Measurements from ENCODE around the gene CPSF2. TPM values are rescaled to one million over a fixed set of nuclear protein-coding genes. Genes with fewer than 3 reads are reported as not detected.

Gene CPSF2
- total RNA-seq, 2 experiments from 2014 or later, result 40.0 to 91.9 TPM

GRCh38 chr14:92198804-92199203, 77.0 kb downstream of the CPSF2 start:
- no peaks in the 10 kb centered on the region for H4K20me1 ChIP-seq (ENCODE audit: insufficient read depth, low read length)
- no peak overlapping the region for H3K4me2 ChIP-seq (ENCODE audit: low read length)
- BruUV-seq (replicated peaks), result no TSS peak
- H2AFZ ChIP-seq (ENCODE audit: low read length), result no peak overlapping the region
- ChIA-PET POLR2A (no interaction called here), CTCF (ENCODE audit: unreplicated experiment) (no interaction called here)
- H3K79me2 ChIP-seq (ENCODE audit: insufficient read depth, low read depth, low read length), result no peaks in the 10 kb centered on the region
- DNase-seq (ENCODE audit: low spot score), result no peak
- no peaks in the 10 kb centered on the region for H3K4me1 ChIP-seq (ENCODE audit: insufficient read depth, low read length, poor library complexity, severe bottlenecking)
- no peak overlapping the region for H3K27ac ChIP-seq (ENCODE audit: low read depth, low read length, poor library complexity, severe bottlenecking)
- intact Hi-C loops (cut with micrococcal nuclease; ENCODE audit: unreplicated experiment), result no loop called here
- H3K36me3 ChIP-seq (ENCODE audit: insufficient read depth, low read length), result no peaks in the 10 kb centered on the region
- no peak overlapping the region for H3K4me3 ChIP-seq (ENCODE audit: low read depth, low read length, poor library complexity, severe bottlenecking)
- no peak for TF ChIP-seq EZH2phosphoT487 (IDR thresholded peaks at IDR 0.05; ENCODE audit: borderline replicate concordance, low read depth, low read length)
- TF ChIP-seq CTCF (conservative IDR thresholded peaks at IDR 0.05; ENCODE audit: low read length), result no peak
- no peaks in the 10 kb centered on the region for H3K9me2 ChIP-seq (ENCODE audit: insufficient read depth, low read length)
- no peaks in the 10 kb centered on the region for H3K9me3 ChIP-seq (ENCODE audit: low read length)

GRCh38 chr14:92199763-92200162, 78.0 kb downstream of the CPSF2 start:
- H3K9me3 ChIP-seq (ENCODE audit: low read length), result no peaks in the 10 kb centered on the region
- H3K36me3 ChIP-seq (ENCODE audit: insufficient read depth, low read length), result no peaks in the 10 kb centered on the region
- no peaks in the 10 kb centered on the region for H3K4me1 ChIP-seq (ENCODE audit: insufficient read depth, low read length, poor library complexity, severe bottlenecking)
- CTCF ChIA-PET (ENCODE audit: unreplicated experiment), result no interaction called here
- no peak overlapping the region for H3K4me2 ChIP-seq (ENCODE audit: low read length)
- no peaks in the 10 kb centered on the region for H4K20me1 ChIP-seq (ENCODE audit: insufficient read depth, low read length)
- BruUV-seq (replicated peaks), result no TSS peak
- H3K9me2 ChIP-seq (ENCODE audit: insufficient read depth, low read length), result no peaks in the 10 kb centered on the region
- no peak for DNase-seq (ENCODE audit: low spot score)
- no peak overlapping the region for H3K27ac ChIP-seq (ENCODE audit: low read depth, low read length, poor library complexity, severe bottlenecking)
- H2AFZ ChIP-seq (ENCODE audit: low read length), result no peak overlapping the region
- H3K4me3 ChIP-seq (ENCODE audit: low read depth, low read length, poor library complexity, severe bottlenecking), result no peak overlapping the region
- intact Hi-C loops (cut with micrococcal nuclease; ENCODE audit: unreplicated experiment), result no loop called here
- H3K79me2 ChIP-seq (ENCODE audit: insufficient read depth, low read depth, low read length), result no peaks in the 10 kb centered on the region
- TF ChIP-seq EZH2phosphoT487 (IDR thresholded peaks at IDR 0.05; ENCODE audit: borderline replicate concordance, low read depth, low read length), result no peak
- POLR2A ChIA-PET, result no interaction called here

- H3K4me3 ChIP-seq (ENCODE audit: low read depth, low read length, poor library complexity, severe bottlenecking), result no peak overlapping the region
- H3K9me3 ChIP-seq (ENCODE audit: low read length), result no peaks in the 10 kb centered on the region
- no peaks in the 10 kb centered on the region for H3K9me2 ChIP-seq (ENCODE audit: insufficient read depth, low read length)
- no peaks in the 10 kb centered on the region for H3K79me2 ChIP-seq (ENCODE audit: insufficient read depth, low read depth, low read length)
- TF ChIP-seq CTCF (conservative IDR thresholded peaks at IDR 0.05; ENCODE audit: low read length) (no peak), EZH2phosphoT487 (IDR thresholded peaks at IDR 0.05; ENCODE audit: borderline replicate concordance, low read depth, low read length) (no peak)
- CTCF ChIA-PET (ENCODE audit: unreplicated experiment), result no interaction called here
- H2AFZ ChIP-seq (ENCODE audit: low read length), result no peak overlapping the region
- POLR2A ChIA-PET, result no interaction called here
- no peaks in the 10 kb centered on the region for H3K4me1 ChIP-seq (ENCODE audit: insufficient read depth, low read length, poor library complexity, severe bottlenecking)
- no peaks in the 10 kb centered on the region for H3K36me3 ChIP-seq (ENCODE audit: insufficient read depth, low read length)
- H4K20me1 ChIP-seq (ENCODE audit: insufficient read depth, low read length), result no peaks in the 10 kb centered on the region
- intact Hi-C loops (cut with micrococcal nuclease; ENCODE audit: unreplicated experiment), result no loop called here
- DNase-seq (ENCODE audit: low spot score), result no peak
- no peak overlapping the region for H3K4me2 ChIP-seq (ENCODE audit: low read length)
- no TSS peak for BruUV-seq (replicated peaks)
- no peak overlapping the region for H3K27ac ChIP-seq (ENCODE audit: low read depth, low read length, poor library complexity, severe bottlenecking)
These were observed 81.3 kb downstream of the CPSF2 start for GRCh38 chr14:92203116-92203515.
